Activated CD4-positive, alpha-beta memory T cell treated with anti-CD3 and anti-CD28 coated beads for 36 hours (primary cell): ENCODE data around the gene PAEP. TPM values are rescaled to one million over a fixed set of nuclear protein-coding genes. Genes with fewer than 3 reads are reported as not detected.

Source experiments
- CTCF ChIA-PET: fragments of 350-600 bp; sonication (Branson Sonifier 250); formaldehyde crosslinking; loops from one replicate; lab custom pipeline; 2021; ENCODE audit warnings: antibody characterized with exemption, inconsistent platforms; lab: Charles Lee
- POLR2A ChIA-PET: fragments of 350-600 bp; sonication (Branson Sonifier 250); formaldehyde crosslinking; loops from one replicate; lab custom pipeline; 2021; ENCODE audit warnings: antibody characterized with exemption; lab: Charles Lee
- DNase-seq: peaks from one replicate; pipeline ENCODE4 v3.0.0-alpha.2; 2020
- H3K27ac Mint-ChIP-seq: one replicate; pipeline ENCODE4 v1.8.0; 2021; ENCODE audit warnings: mixed read lengths
- H3K27me3 Mint-ChIP-seq: one replicate; pipeline ENCODE4 v1.8.0; 2021; ENCODE audit warnings: mixed read lengths
- H3K36me3 Mint-ChIP-seq: one replicate; pipeline ENCODE4 v1.8.0; 2021; ENCODE audit warnings: mixed read lengths
- H3K4me1 Mint-ChIP-seq: one replicate; pipeline ENCODE4 v1.8.0; 2021; ENCODE audit warnings: low read depth, mixed read lengths
- H3K4me3 Mint-ChIP-seq: one replicate; pipeline ENCODE4 v1.8.0; 2021; ENCODE audit warnings: mild to moderate bottlenecking, mixed read lengths
- H3K9me3 Mint-ChIP-seq: one replicate; pipeline ENCODE4 v1.8.0; 2021; ENCODE audit warnings: mixed read lengths
- intact Hi-C: fragments of 100-400 bp; cut with micrococcal nuclease; formaldehyde crosslinking; loops from one replicate; pipeline ENCODE4 v1.15.1; 2023
- total RNA-seq, 2 experiments: library from RNA; stranded (reverse); gene quantifications; one replicate each; pipeline ENCODE4 v1.2.3, GENCODE V29; 2021

PAEP gene
- total RNA-seq, 2 experiments from 2014 or later, result not detected

DNA sequence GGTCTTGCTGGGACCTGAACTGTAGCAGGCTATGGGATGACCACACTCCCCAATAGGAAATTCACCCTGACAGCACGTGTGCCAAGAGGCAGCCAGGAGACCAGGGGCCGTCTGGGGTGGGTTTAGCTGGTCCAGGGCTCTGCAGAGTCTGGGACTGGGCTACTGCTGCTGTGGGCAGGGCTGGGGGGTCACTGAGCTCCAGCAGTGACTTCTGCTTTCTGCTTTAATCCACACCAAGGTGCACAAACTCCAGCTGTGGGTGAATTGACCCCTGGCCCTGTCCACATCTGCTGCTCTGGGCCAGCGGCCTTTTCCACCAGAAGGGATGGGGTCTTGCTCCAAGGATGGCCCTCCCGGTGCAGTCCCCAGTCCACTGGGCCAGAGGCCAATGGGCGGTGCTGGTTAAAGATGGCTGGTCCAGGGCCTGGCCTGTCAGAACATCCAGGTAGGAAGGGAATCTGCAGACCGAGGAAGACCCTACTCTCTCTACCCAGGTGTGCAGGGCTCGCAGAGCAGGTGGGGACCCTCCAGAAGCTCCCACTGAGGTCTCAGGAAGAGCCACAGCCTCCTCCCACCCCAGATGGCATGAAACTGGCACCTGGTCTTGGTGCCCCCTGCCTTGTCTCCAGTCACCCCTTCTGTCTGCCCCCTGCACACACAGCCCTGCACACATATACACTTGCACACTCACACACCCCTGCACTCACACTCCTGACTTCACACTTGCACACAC lies 49.8 kb downstream of the PAEP start:
- Mint-ChIP-seq H3K36me3 (no peaks in the 10 kb centered on the region), H3K27ac (no peak overlapping the region), H3K4me1 (no peaks in the 10 kb centered on the region), H3K27me3 (no peaks in the 10 kb centered on the region), H3K4me3 (no peak overlapping the region), H3K9me3 (no peaks in the 10 kb centered on the region)
- ChIA-PET POLR2A (no interaction called here), CTCF (no interaction called here)
- intact Hi-C loops, result no loop called here
- no peak for DNase-seq

DNA sequence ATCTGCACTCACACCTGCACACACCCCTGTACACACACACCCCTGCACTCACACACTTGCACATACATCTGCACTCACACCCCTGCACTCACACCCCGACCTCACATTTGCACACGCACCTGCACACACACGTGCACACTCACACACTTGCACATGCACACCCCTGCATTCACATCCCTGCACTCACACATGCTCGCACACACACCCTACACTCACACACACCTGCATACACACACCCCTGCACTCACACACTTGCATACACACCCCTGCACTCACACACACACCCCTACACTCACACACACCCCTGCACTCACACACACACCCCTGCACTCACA lies 50.3 kb downstream of the PAEP start:
- intact Hi-C loops, result no loop called here
- Mint-ChIP-seq H3K4me1 (no peaks in the 10 kb centered on the region), H3K9me3 (no peaks in the 10 kb centered on the region), H3K36me3 (no peaks in the 10 kb centered on the region), H3K27me3 (no peaks in the 10 kb centered on the region), H3K27ac (no peak overlapping the region), H3K4me3 (no peak overlapping the region)
- DNase-seq, result no peak
- ChIA-PET POLR2A (no interaction called here), CTCF (no interaction called here)

DNA sequence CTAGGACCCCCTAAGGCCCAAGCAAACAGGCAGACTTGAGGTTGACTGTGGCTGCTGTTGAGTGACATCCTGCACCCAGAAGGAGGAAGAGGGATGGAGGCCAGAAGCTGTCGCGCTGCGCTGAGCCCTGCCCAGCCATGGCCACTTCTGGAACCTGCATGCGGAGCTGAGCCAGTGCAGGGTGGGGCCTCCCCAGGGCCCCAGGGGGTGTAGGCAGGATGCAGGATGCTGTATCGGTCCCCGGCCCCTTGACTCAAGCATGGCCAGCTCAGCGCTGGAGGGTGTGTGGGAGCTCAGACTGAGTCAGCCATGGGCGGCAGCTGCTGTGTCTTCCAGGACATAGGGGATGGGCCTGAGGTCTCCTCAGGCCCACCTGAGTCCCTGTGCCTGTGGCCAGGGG lies 50.9 kb downstream of the PAEP start:
- Mint-ChIP-seq H3K9me3 (no peaks in the 10 kb centered on the region), H3K4me3 (no peak overlapping the region), H3K27me3 (no peaks in the 10 kb centered on the region), H3K4me1 (no peaks in the 10 kb centered on the region), H3K36me3 (no peaks in the 10 kb centered on the region), H3K27ac (no peak overlapping the region)
- intact Hi-C loops, result no loop called here
- ChIA-PET POLR2A (no interaction called here), CTCF (no interaction called here)
- no peak for DNase-seq

- no peaks in the 10 kb centered on the region for H3K36me3 Mint-ChIP-seq
- ChIA-PET CTCF (no interaction called here), POLR2A (no interaction called here)
- H3K4me3 Mint-ChIP-seq, result no peak overlapping the region
- intact Hi-C loops, result no loop called here
- no peaks in the 10 kb centered on the region for H3K4me1 Mint-ChIP-seq
- no peak for DNase-seq
- H3K9me3 Mint-ChIP-seq, result no peaks in the 10 kb centered on the region
- no peak overlapping the region for H3K27ac Mint-ChIP-seq
- no peaks in the 10 kb centered on the region for H3K27me3 Mint-ChIP-seq
Observed at GRCh38 chr9:135612981-135613910, 51.7 kb downstream of the PAEP start.

DNA sequence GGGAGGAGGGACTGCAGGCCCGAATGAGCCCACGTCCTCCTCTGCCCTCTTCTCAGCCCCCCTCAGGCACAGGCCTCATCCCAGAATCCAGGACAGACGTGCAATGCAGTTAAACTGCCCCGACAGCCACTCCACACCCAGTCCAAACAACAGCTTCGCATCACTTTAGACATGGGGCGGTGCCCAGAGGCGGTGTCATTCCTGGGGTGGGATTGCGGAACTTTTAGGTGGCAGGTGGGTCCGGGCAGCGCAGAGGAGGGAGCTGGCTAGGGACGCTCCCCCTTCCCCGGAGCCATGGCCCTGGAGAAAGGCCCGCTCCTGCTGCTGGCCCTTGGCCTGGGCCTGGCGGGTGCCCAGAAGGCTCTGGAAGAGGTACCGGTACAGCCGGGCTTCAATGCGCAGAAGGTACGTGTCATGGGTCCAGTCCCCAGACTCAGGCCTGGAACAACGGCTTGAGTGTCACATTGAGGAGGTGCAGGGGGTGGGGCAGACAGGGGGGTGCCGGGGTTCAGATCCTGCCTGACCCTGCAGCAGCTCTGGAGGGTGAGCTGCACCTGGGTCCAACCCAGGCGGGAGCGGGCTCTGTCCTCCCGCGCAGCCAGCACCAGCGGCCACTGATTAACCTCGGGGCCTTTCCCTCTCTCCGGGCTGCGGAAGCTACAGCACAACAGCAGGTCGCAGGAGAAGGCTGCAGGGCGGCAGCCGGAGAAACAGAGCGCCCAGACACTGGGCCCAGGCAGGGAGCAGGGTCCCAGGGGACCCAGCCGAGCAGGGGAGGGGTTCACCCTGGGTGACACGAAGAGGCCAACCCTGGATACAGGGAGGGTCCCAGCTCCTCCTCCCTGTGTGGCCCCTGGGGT lies 52.6 kb downstream of the PAEP start:
- Mint-ChIP-seq H3K27me3 (no peaks in the 10 kb centered on the region), H3K27ac (no peak overlapping the region), H3K4me3 (no peak overlapping the region), H3K4me1 (no peaks in the 10 kb centered on the region), H3K36me3 (no peaks in the 10 kb centered on the region), H3K9me3 (no peaks in the 10 kb centered on the region)
- CTCF ChIA-PET, result no interaction called here
- POLR2A ChIA-PET, result no interaction called here
- no peak for DNase-seq
- intact Hi-C loops, result no loop called here

- H3K9me3 Mint-ChIP-seq, result no peaks in the 10 kb centered on the region
- CTCF ChIA-PET, result interaction anchor here (0.9 kb wide), 1 partner anchor 10 kb away, joined by 4 read pairs; no protein-coding TSS in a partner anchor
- H3K36me3 Mint-ChIP-seq, result no peaks in the 10 kb centered on the region
- no peak for DNase-seq
- intact Hi-C loops, result no loop called here
- H3K4me1 Mint-ChIP-seq, result no peaks in the 10 kb centered on the region
- H3K27ac Mint-ChIP-seq, result no peak overlapping the region
- H3K27me3 Mint-ChIP-seq, result no peaks in the 10 kb centered on the region
- no peak overlapping the region for H3K4me3 Mint-ChIP-seq
- POLR2A ChIA-PET, result no interaction called here
Observed at GRCh38 chr9:135614821-135615665, 53.5 kb downstream of the PAEP start.

DNA sequence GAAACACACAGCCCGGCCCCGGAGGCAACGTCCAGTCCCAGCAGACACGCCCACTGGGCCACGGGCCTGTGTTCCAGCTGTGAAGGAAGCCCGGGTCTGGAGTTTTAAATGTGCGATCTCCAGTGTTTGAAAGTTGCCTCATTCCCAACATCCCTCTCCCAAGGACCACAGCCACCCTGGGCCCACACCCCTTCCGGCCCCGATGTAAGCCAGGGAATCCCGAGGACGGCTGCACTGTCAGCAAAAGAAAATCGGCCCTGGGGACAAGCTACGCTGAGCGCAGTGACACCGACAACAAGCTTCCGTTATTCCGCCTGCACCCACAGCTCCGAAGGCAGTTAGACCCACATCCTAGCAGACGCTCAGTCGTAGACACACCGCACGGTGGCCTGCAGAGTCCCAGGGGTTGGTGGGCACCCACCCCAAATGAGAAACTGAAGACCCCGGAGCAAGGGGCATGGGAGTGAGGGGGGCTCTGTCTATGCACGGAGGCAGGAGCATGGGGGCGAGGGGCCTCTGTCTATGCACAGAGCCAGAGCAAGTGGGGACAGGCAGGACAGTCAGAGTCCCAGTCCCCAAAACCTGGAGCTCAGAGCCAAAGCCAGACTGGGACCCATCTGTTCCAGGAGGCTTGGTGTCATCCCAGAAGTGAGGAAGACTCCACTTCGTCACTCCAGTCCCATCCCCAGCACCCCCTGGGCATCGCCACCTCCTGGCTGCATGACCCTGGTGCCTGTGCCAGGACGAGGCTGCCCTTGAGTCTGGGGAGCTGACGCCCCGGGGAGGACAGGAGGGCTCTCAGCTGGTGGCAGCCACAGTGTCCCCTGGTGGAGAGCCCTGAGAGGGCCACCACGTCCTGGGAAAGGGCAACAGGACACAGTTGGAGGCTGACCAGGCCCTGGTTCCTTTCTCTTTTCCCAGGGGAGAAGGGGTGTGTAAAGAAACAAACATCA lies 54.4 kb downstream of the PAEP start:
- POLR2A ChIA-PET, result no interaction called here
- Mint-ChIP-seq H3K4me1 (no peaks in the 10 kb centered on the region), H3K9me3 (no peaks in the 10 kb centered on the region), H3K36me3 (no peaks in the 10 kb centered on the region), H3K27ac (no peak overlapping the region), H3K27me3 (no peaks in the 10 kb centered on the region), H3K4me3 (no peak overlapping the region)
- DNase-seq, result no peak
- intact Hi-C loops, result no loop called here
- CTCF ChIA-PET, result interaction anchor here (0.9 kb wide), 1 partner anchor 11 kb away, joined by 4 read pairs; no protein-coding TSS in a partner anchor

Other genes starting within 250 kb of the PAEP start
- gene PPP1R26, start 82.0 kb upstream of the PAEP start, total RNA-seq, result 1 to 10 TPM; 3.5 to 4.9 TPM
- 10 to 100 TPM; 42.2 to 42.7 TPM for gene MRPS2, start 61.1 kb upstream of the PAEP start, total RNA-seq
- gene LCN1, start 40.3 kb upstream of the PAEP start, total RNA-seq, result not detected
- not detected for gene OBP2A, start 15.6 kb upstream of the PAEP start, total RNA-seq
- gene GLT6D1, start 77.8 kb downstream of the PAEP start, total RNA-seq, result not detected
- not detected for gene LCN9, start 101.6 kb downstream of the PAEP start, total RNA-seq
- gene SOHLH1, start 137.7 kb downstream of the PAEP start, total RNA-seq, result not detected
- not detected for gene KCNT1, start 140.4 kb downstream of the PAEP start, total RNA-seq